GM19193 (cell line): ENCODE data around the gene ERBB4.

Experiments used
- POLR2A ChIP-seq: IDR thresholded peaks from 4 replicates; pipeline ENCODE4 v1.6.1; 2011; ENCODE audit not compliant: insufficient read depth, insufficient read length; ENCODE audit errors: extremely low read depth

Gene ERBB4

GRCh38 chr2:212001325-212001724, 537.3 kb downstream of the ERBB4 start:
- TF ChIP-seq POLR2A: no peak

DNA sequence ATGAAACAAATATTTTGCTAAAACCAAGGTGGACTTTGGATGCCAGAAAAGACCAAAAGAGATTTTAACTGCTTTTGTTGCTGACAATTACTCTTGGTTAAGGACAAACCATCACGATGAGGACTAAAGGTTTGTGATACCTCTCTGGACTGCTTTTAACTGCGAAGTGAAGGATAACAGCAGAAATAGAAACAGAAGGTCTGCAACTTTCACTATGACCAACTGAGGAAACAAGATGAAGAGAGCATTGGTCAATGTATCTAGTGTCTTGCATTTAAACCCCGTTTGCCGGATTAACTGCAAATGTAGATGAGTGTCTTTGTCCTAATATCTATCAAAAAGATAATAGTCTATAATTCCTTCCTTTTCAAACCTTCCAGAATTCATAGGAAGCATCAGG, 541.7 kb downstream of the ERBB4 start:
- no peak for TF ChIP-seq POLR2A

DNA sequence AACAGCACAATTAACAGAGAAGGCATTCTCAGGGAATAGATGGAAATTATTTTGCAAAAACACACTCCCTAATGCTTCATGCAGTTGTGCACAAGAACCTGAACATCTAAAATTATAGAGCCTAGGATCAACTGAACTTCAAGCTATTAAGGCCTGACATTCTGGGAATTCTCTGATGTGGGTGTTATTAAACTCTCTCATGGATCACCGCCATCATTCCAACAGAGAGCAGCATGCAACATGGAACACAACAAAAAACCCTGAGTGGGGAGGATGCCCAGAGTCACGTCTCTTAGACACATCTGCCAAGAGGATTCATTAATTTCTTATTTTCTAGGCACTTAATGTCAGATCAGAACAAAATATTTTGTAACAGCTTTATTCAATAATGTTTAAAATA, 543.8 kb downstream of the ERBB4 start:
- TF ChIP-seq POLR2A: no peak

- TF ChIP-seq POLR2A: no peak
These were observed 548.3 kb downstream of the ERBB4 start for GRCh38 chr2:211990335-211990734.

DNA sequence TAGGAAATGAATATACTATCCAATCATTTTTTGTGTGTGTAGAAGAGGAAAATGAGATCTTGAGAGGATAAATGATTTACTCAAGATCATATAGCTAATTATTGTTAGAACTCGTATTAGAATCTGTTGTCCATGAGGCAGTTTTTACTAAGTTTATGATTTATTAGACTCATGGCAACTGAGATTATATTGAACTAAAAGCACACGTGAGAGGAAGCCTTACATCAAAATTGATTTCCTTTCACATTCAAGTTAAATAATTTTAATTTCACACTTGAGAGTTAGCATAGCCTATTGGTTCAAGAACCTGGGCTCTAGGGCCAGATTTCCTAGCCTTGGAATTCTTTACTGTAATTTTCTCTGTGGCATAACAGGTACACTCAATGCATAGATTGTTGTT, 552.3 kb downstream of the ERBB4 start:
- no peak for TF ChIP-seq POLR2A

DNA sequence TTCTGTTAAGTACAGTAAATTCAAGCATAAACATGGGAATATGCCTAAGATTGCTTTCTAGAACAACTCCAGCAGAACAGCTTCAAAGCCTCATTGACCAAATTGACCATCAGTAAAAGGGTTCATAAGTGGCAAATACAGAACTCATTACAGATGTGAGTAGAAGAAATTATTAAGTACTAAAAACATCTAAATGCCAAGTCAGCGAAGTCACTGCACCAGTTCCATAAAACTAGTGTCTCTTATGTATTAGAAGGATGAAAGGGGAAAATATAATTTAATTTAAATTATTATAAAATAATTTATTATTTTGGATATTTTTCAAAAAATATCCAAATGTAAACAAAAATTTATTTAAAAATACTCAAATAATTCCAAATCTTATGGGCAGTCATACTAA, 553.2 kb downstream of the ERBB4 start:
- no peak for TF ChIP-seq POLR2A

DNA sequence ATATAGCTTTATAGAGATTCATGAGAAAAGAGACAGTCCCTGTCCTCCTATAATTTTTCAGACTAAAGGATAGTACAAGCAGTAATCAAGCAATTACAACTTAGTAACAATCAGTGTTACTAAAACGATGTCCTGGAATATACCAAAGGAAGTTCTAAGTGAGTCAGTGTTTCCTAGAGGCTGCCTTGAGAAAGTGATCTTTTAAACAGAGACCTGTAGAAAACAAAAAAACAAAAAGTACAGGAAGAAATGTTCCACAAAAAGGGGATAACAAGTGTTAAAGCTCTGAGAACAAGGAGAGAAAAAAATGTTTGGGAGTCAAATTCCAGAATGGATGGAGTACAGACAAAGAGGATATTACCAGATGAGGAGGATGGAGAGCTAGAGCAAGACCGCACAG, 556.4 kb downstream of the ERBB4 start:
- TF ChIP-seq POLR2A: no peak

DNA sequence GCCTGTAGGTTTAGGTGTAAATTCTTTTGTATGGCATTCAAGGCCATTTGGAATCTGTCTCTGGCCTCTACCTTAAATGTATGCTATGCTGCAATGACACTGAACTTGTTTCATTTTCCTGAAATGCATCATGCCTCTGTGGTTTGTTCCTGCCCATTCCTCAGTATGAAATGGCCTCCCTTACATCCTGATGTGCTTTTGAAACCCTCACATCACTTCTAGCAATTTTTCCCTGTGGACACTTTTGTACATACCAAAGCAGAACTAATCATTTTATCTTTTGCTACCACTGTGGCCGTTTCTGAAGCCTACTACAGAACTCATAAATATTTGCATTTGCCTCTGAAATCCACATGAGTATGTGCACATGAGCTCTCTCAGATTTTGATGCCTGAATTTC, 557.2 kb downstream of the ERBB4 start:
- TF ChIP-seq POLR2A: no peak

- no peak for TF ChIP-seq POLR2A
These were observed 562.5 kb downstream of the ERBB4 start for GRCh38 chr2:211976076-211976475.

DNA sequence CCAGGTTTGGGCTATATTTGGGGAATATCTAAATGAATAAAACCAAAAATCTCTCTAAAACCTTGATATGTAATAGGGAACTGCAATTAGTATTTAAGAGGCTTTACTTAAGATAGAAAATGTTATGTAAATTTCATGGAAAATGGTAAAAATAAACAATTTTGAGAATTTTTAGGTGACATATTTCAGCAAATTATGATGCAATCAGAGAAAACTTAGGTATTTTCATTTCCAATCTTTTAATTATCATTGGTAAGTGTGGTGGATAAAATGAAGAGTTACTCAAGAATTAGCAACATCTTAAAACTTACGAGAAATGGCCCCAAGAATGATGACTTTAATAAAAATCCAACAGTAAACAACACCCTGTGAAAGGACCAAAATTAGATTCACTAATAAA, 571.4 kb downstream of the ERBB4 start:
- no peak for TF ChIP-seq POLR2A

- no peak for TF ChIP-seq POLR2A
These were observed 574.6 kb downstream of the ERBB4 start for GRCh38 chr2:211963969-211964368.

GRCh38 chr2:211957799-211958198, 580.8 kb downstream of the ERBB4 start:
- TF ChIP-seq POLR2A: no peak

- TF ChIP-seq POLR2A: no peak
These were observed 583.0 kb downstream of the ERBB4 start for GRCh38 chr2:211955648-211956047.

GRCh38 chr2:211948932-211949331, 589.7 kb downstream of the ERBB4 start:
- TF ChIP-seq POLR2A: no peak

GRCh38 chr2:211946960-211947359, 591.6 kb downstream of the ERBB4 start:
- no peak for TF ChIP-seq POLR2A

GRCh38 chr2:211944572-211944971, 594.0 kb downstream of the ERBB4 start:
- TF ChIP-seq POLR2A: no peak

GRCh38 chr2:211942153-211942552, 596.4 kb downstream of the ERBB4 start:
- no peak for TF ChIP-seq POLR2A

GRCh38 chr2:211941216-211941747, 597.3 kb downstream of the ERBB4 start:
- no peak for TF ChIP-seq POLR2A

GRCh38 chr2:211939177-211939576, 599.4 kb downstream of the ERBB4 start:
- TF ChIP-seq POLR2A: no peak

DNA sequence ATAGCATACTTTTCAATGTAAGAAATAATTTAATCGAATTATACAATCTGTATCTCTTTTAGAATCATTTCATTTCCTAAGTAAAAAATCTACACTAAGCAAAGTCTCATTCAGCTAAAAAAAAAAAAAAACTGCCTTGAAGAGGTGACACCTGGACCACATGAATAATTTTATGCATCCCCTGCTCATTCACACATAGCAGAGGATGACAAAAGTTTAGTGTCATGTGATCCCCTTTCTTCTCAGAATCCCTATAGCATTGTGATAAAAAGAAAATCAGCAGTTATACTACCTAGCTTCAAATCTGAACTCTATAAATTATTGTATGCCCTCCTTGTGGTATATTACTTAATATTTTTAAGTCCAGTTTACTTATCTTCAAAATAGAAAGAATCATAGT, 603.8 kb downstream of the ERBB4 start:
- TF ChIP-seq POLR2A: no peak
